PC-3 (cell line): ENCODE data around the gene CACHD1. TPM values are rescaled to one million over a fixed set of nuclear protein-coding genes. Genes with fewer than 3 reads are reported as not detected.
A peak's percentile ranks its signal among the peaks of the same experiment; 100 is the strongest.

Experiments
- ATAC-seq: fragments of 200-7000 bp; cut with Tn5 transposase; 2 replicates; pipeline ENCODE4 v1.9.1; 2020; ENCODE audit warnings: mild to moderate bottlenecking, moderate library complexity
- BruUV-seq: library from RNA; stranded (reverse); fragments of 400-500 nt; replicated peaks from 2 replicates; lab custom pipeline; 2021; lab: Mats Ljungman, UMichigan
- CTCF ChIA-PET: fragments of 300-600 bp; sonication (Branson Sonifier 250); formaldehyde crosslinking; loops from one replicate; lab custom pipeline; 2022; ENCODE audit warnings: antibody characterized with exemption; lab: Charles Lee
- POLR2A ChIA-PET: fragments of 300-600 bp; sonication (Branson Sonifier 250); formaldehyde crosslinking; loops from one replicate; lab custom pipeline; 2022; ENCODE audit warnings: antibody characterized with exemption; ENCODE audit not compliant: unreplicated experiment; lab: Charles Lee
- DNase-seq: peaks from one replicate; pipeline ENCODE4 v3.0.0-alpha.2; 2015
- H2AFZ ChIP-seq: fragments of 300-600 bp; sonication (generic); 2 replicates; pipeline ENCODE4 v1.6.0; 2016; ENCODE audit warnings: antibody characterized with exemption, low read length
- H3F3A ChIP-seq: fragments of 300-600 bp; sonication (generic); one replicate; pipeline ENCODE4 v1.6.0; 2017; ENCODE audit warnings: antibody characterized with exemption, low read length, control low read depth, mild to moderate bottlenecking; ENCODE audit not compliant: unreplicated experiment
- H3K27ac ChIP-seq: fragments of 300-600 bp; sonication (generic); 2 replicates; pipeline ENCODE4 v1.5.1; 2016; ENCODE audit warnings: mild to moderate bottlenecking, low read length
- H3K27me3 ChIP-seq: fragments of 300-600 bp; sonication (generic); 2 replicates; pipeline ENCODE4 v1.6.1; 2016; ENCODE audit warnings: low read length, mixed read lengths
- H3K36me3 ChIP-seq: fragments of 300-600 bp; sonication (generic); 2 replicates; pipeline ENCODE4 v1.6.1; 2016; ENCODE audit warnings: low read depth, mixed run types, low read length, mixed read lengths
- H3K4me1 ChIP-seq: fragments of 300-600 bp; sonication (generic); 2 replicates; pipeline ENCODE4 v1.5.1; 2016; ENCODE audit warnings: low read length; ENCODE audit not compliant: insufficient read depth
- H3K4me2 ChIP-seq: fragments of 300-600 bp; sonication (generic); 2 replicates; pipeline ENCODE4 v1.6.0; 2016; ENCODE audit warnings: low read length
- H3K4me3 ChIP-seq: fragments of 300-600 bp; sonication (generic); 2 replicates; pipeline ENCODE4 v1.5.1; 2016; ENCODE audit warnings: mild to moderate bottlenecking, low read length, mixed read lengths
- H3K79me2 ChIP-seq: fragments of 300-600 bp; sonication (generic); 2 replicates; pipeline ENCODE4 v1.6.1; 2017; ENCODE audit warnings: low read length, mixed read lengths
- H3K9ac ChIP-seq: fragments of 300-600 bp; sonication (generic); 2 replicates; pipeline ENCODE4 v1.6.0; 2016; ENCODE audit warnings: mild to moderate bottlenecking, low read length
- H3K9me2 ChIP-seq: fragments of 300-600 bp; sonication (generic); replicated peaks from 2 replicates; pipeline ENCODE4 v1.6.1; 2016; ENCODE audit warnings: mixed run types, low read length, mixed read lengths
- H3K9me3 ChIP-seq: fragments of 300-600 bp; sonication (generic); 2 replicates; pipeline ENCODE4 v1.6.1; 2016; ENCODE audit warnings: low read length, mixed read lengths
- H4K20me1 ChIP-seq: fragments of 300-600 bp; sonication (generic); 2 replicates; pipeline ENCODE4 v1.6.1; 2016; ENCODE audit warnings: low read length, mixed read lengths
- EZH2 ChIP-seq: fragments of 300-600 bp; sonication (generic); IDR thresholded peaks from one replicate; pipeline ENCODE4 v1.6.1; 2017; ENCODE audit warnings: antibody characterized with exemption, mild to moderate bottlenecking, low read length; ENCODE audit not compliant: unreplicated experiment
- EZH2phosphoT487 ChIP-seq: fragments of 300-600 bp; sonication (generic); IDR thresholded peaks from 2 replicates; pipeline ENCODE4 v1.6.1; 2018; ENCODE audit warnings: mild to moderate bottlenecking, antibody characterized with exemption, low read length, borderline replicate concordance
- intact Hi-C: fragments of 100-400 bp; cut with micrococcal nuclease; formaldehyde crosslinking; loops from 2 replicates; pipeline ENCODE4 v1.9.0; 2023
- total RNA-seq: library from RNA; depleted of rRNA; stranded (reverse); fragments of >200 nt; gene quantifications from 2 replicates; pipeline ENCODE4 v1.2.3, GENCODE V29; 2014
- TF ChIP-seq, protein P1 (sequence below): fragments of 300-600 bp; sonication (generic); conservative IDR thresholded peaks from 2 replicates; pipeline ENCODE4 v1.5.1; 2017; ENCODE audit warnings: antibody characterized with exemption, low read depth, mild to moderate bottlenecking, low read length

CACHD1 gene
- total RNA-seq, 1 experiment from 2014 or later = 6.6 TPM

DNA sequence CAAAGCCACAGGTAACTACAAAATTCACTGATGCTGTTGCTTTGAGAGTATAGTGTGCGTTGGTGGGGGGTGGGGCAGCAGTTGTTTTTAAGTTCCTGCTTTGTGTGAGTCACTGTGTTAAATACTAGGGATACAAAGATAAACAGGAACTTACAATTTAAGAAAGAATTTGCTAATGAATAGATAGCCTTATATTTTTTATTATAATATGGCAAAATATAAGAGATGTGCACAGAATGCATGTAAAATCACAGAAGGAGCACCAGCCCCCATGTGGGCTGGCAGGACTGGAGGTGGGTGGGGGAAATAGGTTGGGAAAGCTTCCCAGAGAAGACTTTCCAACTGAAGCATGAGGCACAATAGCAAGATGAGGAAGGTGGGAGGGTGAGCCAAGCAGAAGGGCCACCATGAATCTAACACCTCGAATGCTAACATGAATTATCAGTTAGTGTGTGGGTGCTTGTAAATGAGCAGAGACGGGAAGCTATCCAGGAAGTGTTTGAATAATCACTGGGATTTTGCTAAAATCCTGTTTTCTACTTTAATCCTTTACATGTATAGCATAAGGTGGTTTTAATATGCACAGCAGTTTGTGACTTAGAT, 217.9 kb downstream of the CACHD1 start:
- CTCF ChIA-PET = no interaction called here
- Histone ChIP-seq H3K27ac (peak overlapping the region; percentile 70), H3K4me2 (peak overlapping the region; percentile 61), H3K4me1 (peaks cover 28% of the 10 kb centered on the region), H4K20me1 (no peaks in the 10 kb centered on the region), H3K36me3 (no peaks in the 10 kb centered on the region), H3F3A (no peaks in the 10 kb centered on the region), H3K4me3 (no peak overlapping the region), H3K9me2 (no peaks in the 10 kb centered on the region), H3K9ac (0 out of 2 replicates have a peak overlapping the region, but pooled peaks have one; percentile 21), H3K79me2 (no peaks in the 10 kb centered on the region), H2AFZ (no peak overlapping the region), H3K9me3 (no peaks in the 10 kb centered on the region), H3K27me3 (no peaks in the 10 kb centered on the region)
- DNase-seq = peak; percentile 56
- no peak for TF ChIP-seq EZH2phosphoT487
- ATAC-seq = peak; percentile 76
- intact Hi-C loops = loop anchor here (1.0 to 5.0 kb wide), 5 partner anchors 56 to 999 kb away; partner anchors contain the start of genes CACHD1 and JAK1
- BruUV-seq = no TSS peak
- POLR2A ChIA-PET = no interaction called here

DNA sequence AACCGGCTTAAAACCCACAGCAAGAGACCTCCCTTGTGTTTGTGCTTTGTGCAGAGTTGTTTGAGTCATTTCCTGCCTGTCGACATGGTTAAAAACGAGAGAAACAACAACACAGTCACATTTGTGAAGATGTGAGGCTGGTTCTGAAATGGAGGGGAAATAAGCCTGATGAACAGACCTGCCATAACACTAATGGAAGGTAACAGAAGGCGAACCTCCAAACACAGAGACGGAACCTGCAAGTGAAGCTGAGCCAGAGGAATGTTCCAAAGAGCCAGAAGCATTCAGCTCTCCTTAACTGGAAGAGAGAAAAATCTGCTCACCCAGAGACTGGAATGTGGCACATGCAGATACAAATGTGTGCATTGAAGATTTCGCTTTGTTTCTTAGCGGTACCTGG, 221.7 kb downstream of the CACHD1 start:
- Histone ChIP-seq H3K9ac (no peak overlapping the region), H3K4me2 (no peak overlapping the region; the same call in 1 of the 2 replicates), H3K9me2 (no peaks in the 10 kb centered on the region), H3K27ac (no peak overlapping the region), H3K27me3 (no peaks in the 10 kb centered on the region), H3K79me2 (no peaks in the 10 kb centered on the region), H3F3A (no peaks in the 10 kb centered on the region), H3K4me3 (no peak overlapping the region), H3K36me3 (no peaks in the 10 kb centered on the region), H3K4me1 (peaks cover 26% of the 10 kb centered on the region), H4K20me1 (no peaks in the 10 kb centered on the region), H3K9me3 (no peaks in the 10 kb centered on the region), H2AFZ (no peak overlapping the region)
- DNase-seq = peak; percentile 20
- ChIA-PET CTCF (interaction anchor here (0.6 kb wide), 1 partner anchor 445 kb away, joined by 3 read pairs; no protein-coding TSS in a partner anchor), POLR2A (no interaction called here)
- BruUV-seq = no TSS peak
- no peak for ATAC-seq
- intact Hi-C loops = no loop called here
- no peak for TF ChIP-seq EZH2
- TF ChIP-seq, protein P1, sequence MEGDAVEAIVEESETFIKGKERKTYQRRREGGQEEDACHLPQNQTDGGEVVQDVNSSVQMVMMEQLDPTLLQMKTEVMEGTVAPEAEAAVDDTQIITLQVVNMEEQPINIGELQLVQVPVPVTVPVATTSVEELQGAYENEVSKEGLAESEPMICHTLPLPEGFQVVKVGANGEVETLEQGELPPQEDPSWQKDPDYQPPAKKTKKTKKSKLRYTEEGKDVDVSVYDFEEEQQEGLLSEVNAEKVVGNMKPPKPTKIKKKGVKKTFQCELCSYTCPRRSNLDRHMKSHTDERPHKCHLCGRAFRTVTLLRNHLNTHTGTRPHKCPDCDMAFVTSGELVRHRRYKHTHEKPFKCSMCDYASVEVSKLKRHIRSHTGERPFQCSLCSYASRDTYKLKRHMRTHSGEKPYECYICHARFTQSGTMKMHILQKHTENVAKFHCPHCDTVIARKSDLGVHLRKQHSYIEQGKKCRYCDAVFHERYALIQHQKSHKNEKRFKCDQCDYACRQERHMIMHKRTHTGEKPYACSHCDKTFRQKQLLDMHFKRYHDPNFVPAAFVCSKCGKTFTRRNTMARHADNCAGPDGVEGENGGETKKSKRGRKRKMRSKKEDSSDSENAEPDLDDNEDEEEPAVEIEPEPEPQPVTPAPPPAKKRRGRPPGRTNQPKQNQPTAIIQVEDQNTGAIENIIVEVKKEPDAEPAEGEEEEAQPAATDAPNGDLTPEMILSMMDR = no peak
- TF ChIP-seq EZH2phosphoT487 = no peak

DNA sequence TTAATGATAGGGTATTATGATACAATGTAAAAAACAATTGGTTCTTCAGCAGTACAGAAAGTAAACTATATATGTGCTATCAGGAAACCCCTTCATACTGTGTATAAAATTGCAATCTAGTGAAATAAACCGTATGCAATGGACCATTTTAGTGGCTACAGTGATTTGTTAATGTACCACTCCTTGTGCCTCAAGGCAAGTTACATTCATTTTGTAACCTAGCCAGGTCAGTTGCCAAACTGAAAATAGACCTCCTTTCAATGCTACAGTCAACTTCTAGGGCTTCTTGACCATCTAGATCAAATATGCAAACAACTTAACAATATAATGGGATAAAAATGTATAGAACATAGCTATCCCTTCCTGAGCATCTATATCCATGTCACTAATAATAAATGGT, 223.0 kb downstream of the CACHD1 start:
- POLR2A ChIA-PET = no interaction called here
- Histone ChIP-seq H2AFZ (no peak overlapping the region), H3F3A (no peaks in the 10 kb centered on the region), H3K36me3 (no peaks in the 10 kb centered on the region), H3K9me3 (no peaks in the 10 kb centered on the region), H3K79me2 (no peaks in the 10 kb centered on the region), H3K9ac (no peak overlapping the region), H3K27me3 (no peaks in the 10 kb centered on the region), H4K20me1 (no peaks in the 10 kb centered on the region), H3K4me1 (peaks cover 14% of the 10 kb centered on the region), H3K4me3 (no peak overlapping the region), H3K4me2 (no peak overlapping the region), H3K9me2 (no peaks in the 10 kb centered on the region), H3K27ac (no peak overlapping the region)
- intact Hi-C loops = no loop called here
- DNase-seq = no peak
- CTCF ChIA-PET = no interaction called here
- no peak for ATAC-seq
- no TSS peak for BruUV-seq
- TF ChIP-seq, protein P1 = no peak
- no peak for TF ChIP-seq EZH2
- TF ChIP-seq EZH2phosphoT487 = no peak
